K562 (cell line): ENCODE data around the gene SET. TPM values are rescaled to one million over a fixed set of nuclear protein-coding genes. Genes with fewer than 3 reads are reported as not detected.

Experiments
- CBX8 ChIP-seq: fragments of 200-600 bp; sonication (generic); IDR thresholded peaks from 2 replicates; pipeline ENCODE4 v1.6.1; 2012; ENCODE audit warnings: borderline replicate concordance, mixed run types, low read depth, mild to moderate bottlenecking, moderate library complexity, mixed read lengths, low read length, control low read depth, inconsistent platforms; ENCODE audit not compliant: poor library complexity, severe bottlenecking; ENCODE audit errors: extremely low read depth
- GTF2A2 ChIP-seq: IDR thresholded peaks from 2 replicates; pipeline ENCODE4 v1.6.1; 2016; ENCODE audit warnings: mild to moderate bottlenecking, missing genetic modification characterization, missing compliant biosample characterization
- GTF2B ChIP-seq: IDR thresholded peaks from 2 replicates; pipeline ENCODE4 v1.6.1; 2011; ENCODE audit not compliant: insufficient read length; ENCODE audit errors: extremely low read depth
- HOXB6 ChIP-seq: fragments of 250-450 bp; sonication (Bioruptor Pico); IDR thresholded peaks from 2 replicates; pipeline ENCODE4 v1.5.1; 2022; ENCODE audit warnings: mild to moderate bottlenecking, borderline replicate concordance
- MAX ChIP-seq: sonication (generic); formaldehyde crosslinking; IDR thresholded peaks from 2 replicates; pipeline ENCODE4 v1.9.0; 2022; ENCODE audit warnings: mild to moderate bottlenecking, missing genetic modification reagents
- MCM5 ChIP-seq: fragments of 450-650 bp; IDR thresholded peaks from 2 replicates; pipeline ENCODE4 v1.6.1; 2016; ENCODE audit warnings: low read depth
- SP1 ChIP-seq: sonication (generic); formaldehyde crosslinking; IDR thresholded peaks from 2 replicates; pipeline ENCODE4 v1.8.1; 2022; ENCODE audit warnings: mild to moderate bottlenecking, missing genetic modification reagents
- ZBTB43 ChIP-seq: sonication (generic); formaldehyde crosslinking; IDR thresholded peaks from 2 replicates; pipeline ENCODE4 v1.8.0; 2023; ENCODE audit warnings: mild to moderate bottlenecking, missing genetic modification reagents
- ZNF407 ChIP-seq: fragments of 450-650 bp; IDR thresholded peaks from 2 replicates; pipeline ENCODE4 v1.6.1; 2016; ENCODE audit warnings: low read depth
- ZNF655 ChIP-seq: fragments of 250-450 bp; sonication (Bioruptor Pico); IDR thresholded peaks from 2 replicates; pipeline ENCODE4 v1.5.0; 2021
- polyA plus RNA-seq, 8 experiments: library from polyadenylated mRNA; depleted of rRNA in 4 of 8; stranded (reverse) in 5 of 8; unstranded in 3 of 8; fragments of >200 nt; fragmentation: Nextera tagmentation in 2 of 8; fragmentation: Illumina TruSeq in 1 of 8; extraction: Ambion mirVana in 2 of 8; extraction: Trizol in 1 of 8; gene quantifications; 2 replicates each; pipeline versions ENCODE4 v1.2.1 to v1.2.3, GENCODE V29; 2011 to 2014; ENCODE audit warnings: inconsistent platforms in 1 of 8, missing spikeins in 1 of 8
- total RNA-seq, 7 experiments: library from RNA; depleted of rRNA in 6 of 7; stranded (reverse); fragments of >200 nt in 6 of 7; fragmentation: Illumina TruSeq in 2 of 7; extraction: Trizol in 2 of 7; gene quantifications; 2 replicates each; pipeline versions ENCODE4 v1.2.1 to v1.2.3, GENCODE V29; 2011 to 2021; ENCODE audit warnings: low replicate concordance in 1 of 7

SET gene
- total and polyA plus RNA-seq, 9 of the 15 experiments (the other 6 are each of a cell fraction or from before 2014, with no cell fraction given) = 404 to 1,447 (median 907) TPM

GRCh38 chr9:128696923-128697707 lies 8.1 kb downstream of the SET start (continued):
- TF ChIP-seq ZNF407 = no peak
- TF ChIP-seq ZNF655 (CRISPR knock-in tag) = no peak
- no peak for TF ChIP-seq MAX (CRISPR knock-in tag)
- no peak for TF ChIP-seq CBX8
- TF ChIP-seq ZBTB43 = no peak
- TF ChIP-seq GTF2B = no peak
- no peak for TF ChIP-seq MCM5
- peak; percentile 48; the same call in 1 of the 2 replicates for TF ChIP-seq SP1 (CRISPR knock-in tag)
- no peak for TF ChIP-seq HOXB6 (CRISPR knock-in tag)
- TF ChIP-seq GTF2A2 (tag) = no peak
